Non-pigmented ciliary epithelial cell (primary cell): Measurements from ENCODE around the gene MXRA5.
"Not testable (repeated sequence)": the region's sequence is repeated elsewhere in the genome, so short reads cannot be mapped to it uniquely, and the experiment has no call there.

Experiments used
- DNase-seq: peaks from one replicate; pipeline ENCODE4 v3.0.0-alpha.2; 2010; ENCODE audit warnings: low read depth

Gene MXRA5

GRCh38 chrX:3346501-3347259 lies at the start of gene MXRA5:
TSS of gene MXRA5 (minus strand) at chrX:3346652. CDS start at chrX:3343833, 2,819 bp downstream.
- no peak for DNase-seq

GRCh38 chrX:3393581-3394111 lies 47.2 kb upstream of the MXRA5 start:
- DNase-seq, result no peak

GRCh38 chrX:3393178-3393577 lies 46.7 kb upstream of the MXRA5 start:
- DNase-seq, result no peak

GRCh38 chrX:3388457-3388856 lies 42.0 kb upstream of the MXRA5 start:
- no peak for DNase-seq

- peak; percentile 28 for DNase-seq
These were observed 37.9 kb upstream of the MXRA5 start for GRCh38 chrX:3384327-3384726.

GRCh38 chrX:3380603-3381002 lies 34.2 kb upstream of the MXRA5 start:
- DNase-seq, result no peak

GRCh38 chrX:3379111-3379510 lies 32.7 kb upstream of the MXRA5 start:
- no peak for DNase-seq

GRCh38 chrX:3378156-3378555 lies 31.7 kb upstream of the MXRA5 start:
- no peak for DNase-seq

- no peak for DNase-seq
These were observed 31.1 kb upstream of the MXRA5 start for GRCh38 chrX:3377560-3377959.

GRCh38 chrX:3375878-3376508 lies 29.5 kb upstream of the MXRA5 start:
- not testable (repeated sequence) for DNase-seq

GRCh38 chrX:3374108-3374800 lies 27.8 kb upstream of the MXRA5 start:
- DNase-seq, result no peak

GRCh38 chrX:3371163-3371562 lies 24.7 kb upstream of the MXRA5 start:
- no peak for DNase-seq

- no peak for DNase-seq
These were observed 24.2 kb upstream of the MXRA5 start for GRCh38 chrX:3370656-3371055.

GRCh38 chrX:3362956-3363355 lies 16.5 kb upstream of the MXRA5 start:
- DNase-seq, result no peak

GRCh38 chrX:3360881-3361280 lies 14.4 kb upstream of the MXRA5 start:
- DNase-seq, result no peak

- DNase-seq, result not testable (repeated sequence)
These were observed 6.3 kb upstream of the MXRA5 start for GRCh38 chrX:3352741-3353140.

GRCh38 chrX:3351276-3351675 lies 4.8 kb upstream of the MXRA5 start:
- DNase-seq, result no peak

- DNase-seq, result no peak
These were observed 1.7 kb upstream of the MXRA5 start for GRCh38 chrX:3348191-3348590.

- DNase-seq, result no peak
These were observed 916 bp downstream of the MXRA5 start for GRCh38 chrX:3345281-3346191.

GRCh38 chrX:3343569-3343968 lies 2.9 kb downstream of the MXRA5 start:
- not testable (repeated sequence) for DNase-seq

GRCh38 chrX:3340016-3340415 lies 6.4 kb downstream of the MXRA5 start:
- DNase-seq, result no peak

GRCh38 chrX:3326681-3327080 lies 19.8 kb downstream of the MXRA5 start:
- no peak for DNase-seq
